Posterior cingulate gyrus (tissue), 11 donors: ENCODE results near the gene PTGER3.

Experiments
- DNase-seq, 10 donors: peaks; one replicate each; pipeline versions ENCODE4 v3.0.0 to v3.0.0-alpha.2; 2020 to 2021; ENCODE audit warnings: mixed read lengths in 3 of 10
- intact Hi-C: fragments of 100-400 bp; cut with DNase I; formaldehyde crosslinking; loops from one replicate; pipeline ENCODE4 v1.15.1; 2023

The PTGER3 gene

GRCh38 chr1:71047635-71048607 is at the start of gene PTGER3:
Gene PTGER3, minus strand, starts transcription at chr1:71047816. Its CDS starts 239 bp downstream, at chr1:71047577.
- peak in 3 of 10 donors; percentile 76 to 83 (median 79) for DNase-seq
- intact Hi-C loops, result loop anchor here (2.0 kb wide), 1 partner anchor 363 kb away; no protein-coding TSS in a partner anchor

- intact Hi-C loops, result no loop called here
- no peak for DNase-seq
Observed at GRCh38 chr1:71094913-71095312, 47.3 kb upstream of the PTGER3 start.

GRCh38 chr1:71093938-71094337 is 46.3 kb upstream of the PTGER3 start:
- intact Hi-C loops, result loop anchor here (2.0 kb wide), 1 partner anchor 427 kb away; no protein-coding TSS in a partner anchor
- no peak for DNase-seq

GRCh38 chr1:71089536-71090270 is 42.1 kb upstream of the PTGER3 start:
- intact Hi-C loops, result no loop called here
- no peak for DNase-seq

GRCh38 chr1:71088645-71089287 is 41.1 kb upstream of the PTGER3 start:
- DNase-seq, result no peak
- intact Hi-C loops, result no loop called here

- intact Hi-C loops, result no loop called here
Observed at GRCh38 chr1:71087713-71088112, 40.1 kb upstream of the PTGER3 start.

GRCh38 chr1:71087060-71087459 is 39.4 kb upstream of the PTGER3 start:
- DNase-seq, result no peak
- intact Hi-C loops, result no loop called here

More at GRCh38 chr1:71087713-71088112, 40.1 kb upstream of the PTGER3 start:
- no peak for DNase-seq

- DNase-seq, result no peak
- intact Hi-C loops, result no loop called here
Observed at GRCh38 chr1:71086331-71086730, 38.7 kb upstream of the PTGER3 start.

- intact Hi-C loops, result loop anchor here (5.0 kb wide), 1 partner anchor 876 kb away; the partner anchor contains the start of gene LRRC40
- DNase-seq, result peak in 1 of 10 donors; percentile 23
Observed at GRCh38 chr1:71083271-71083670, 35.7 kb upstream of the PTGER3 start.

- intact Hi-C loops, result loop anchor here (5.0 kb wide), 1 partner anchor 874 kb away; the partner anchor contains the start of gene LRRC40
- peak in 2 of 10 donors; percentile 60 to 75 for DNase-seq
Observed at GRCh38 chr1:71081697-71082080, 34.1 kb upstream of the PTGER3 start.

GRCh38 chr1:71080739-71081696 is 33.4 kb upstream of the PTGER3 start, which contains the start of gene ZRANB2:
Gene ZRANB2, minus strand, starts transcription at chr1:71081035. Its CDS starts 40 bp downstream, at chr1:71080995.
- intact Hi-C loops, result loop anchor here (5.0 kb wide), 1 partner anchor 874 kb away; the partner anchor contains the start of gene LRRC40
- DNase-seq, result peak; percentile 71 to 97 (median 85)

- DNase-seq, result no peak
- intact Hi-C loops, result loop anchor here (5.0 kb wide), 1 partner anchor 873 kb away; the partner anchor contains the start of gene LRRC40
Observed at GRCh38 chr1:71080230-71080738, 32.7 kb upstream of the PTGER3 start.

- intact Hi-C loops, result no loop called here
- DNase-seq, result no peak
Observed at GRCh38 chr1:71074681-71075080, 27.1 kb upstream of the PTGER3 start.

GRCh38 chr1:71072273-71072672 is 24.7 kb upstream of the PTGER3 start:
- no peak for DNase-seq
- intact Hi-C loops, result no loop called here

GRCh38 chr1:71071720-71072119 is 24.1 kb upstream of the PTGER3 start:
- DNase-seq, result no peak
- intact Hi-C loops, result no loop called here

- intact Hi-C loops, result no loop called here
- DNase-seq, result no peak
Observed at GRCh38 chr1:71068325-71069240, 21.0 kb upstream of the PTGER3 start.

- DNase-seq, result peak in 1 of 10 donors; percentile 60
- intact Hi-C loops, result no loop called here
Observed at GRCh38 chr1:71054791-71055190, 7.2 kb upstream of the PTGER3 start.

- intact Hi-C loops, result no loop called here
- DNase-seq, result peak in 2 of 10 donors; percentile 77 to 85
Observed at GRCh38 chr1:71054281-71054731, 6.7 kb upstream of the PTGER3 start.
